ENCODE data around the gene MRGPRE.

The MRGPRE gene

DNA sequence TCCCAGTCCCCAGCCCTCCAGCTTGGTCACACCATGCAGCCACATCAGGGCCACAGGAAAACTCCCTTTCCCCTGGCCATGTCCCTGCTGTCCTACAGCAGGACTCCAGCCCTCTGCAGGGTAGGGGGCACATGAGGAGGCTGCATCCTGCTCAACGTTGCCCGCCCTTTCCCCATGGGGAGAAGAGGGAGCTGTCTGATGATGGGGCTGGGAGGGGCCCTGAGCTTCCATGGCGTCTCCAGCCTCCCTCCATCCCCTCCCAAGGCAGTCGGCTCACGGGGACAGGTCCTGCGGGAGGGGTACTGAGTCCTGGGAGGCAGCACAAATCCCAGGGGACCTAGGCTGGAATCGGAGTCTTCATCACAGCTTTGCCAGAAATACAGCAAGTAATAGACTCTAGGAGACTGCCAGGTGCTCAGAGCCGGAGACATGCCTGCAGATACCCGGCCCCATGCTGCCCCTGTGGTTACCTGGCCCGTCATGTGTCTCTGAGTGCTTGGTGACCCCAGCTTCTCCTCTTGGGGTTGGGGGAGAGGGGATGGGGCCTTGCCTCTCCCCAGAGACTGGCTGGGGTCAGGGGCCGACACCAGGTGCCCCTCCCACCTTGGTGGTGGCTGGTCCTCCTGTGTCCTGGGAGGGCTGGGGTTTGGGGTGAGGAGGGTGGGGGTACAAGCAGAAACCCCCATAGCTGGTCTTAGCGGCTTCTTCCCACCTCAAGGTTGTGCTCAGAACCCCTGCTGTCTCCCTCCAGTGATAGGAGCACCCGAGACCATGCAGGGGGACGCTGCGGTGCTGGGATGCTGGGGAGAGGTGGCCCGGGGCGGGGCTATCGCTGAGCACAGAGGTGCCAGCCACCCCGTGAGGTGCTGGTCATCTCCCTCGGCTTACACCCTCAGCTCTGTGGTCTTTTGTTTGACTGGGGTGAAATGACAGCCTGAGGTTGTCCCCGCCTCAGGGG, 2.3 kb downstream of the MRGPRE start:
- Histone ChIP-seq H3K4me3 (replicated peaks; ENCODE audit: insufficient read depth, low read length) (no peak overlapping the region), H3K27me3 (ENCODE audit: insufficient read depth, poor library complexity, severe bottlenecking) (no peaks in the 10 kb centered on the region), H3K27ac (replicated peaks) (no peak overlapping the region)
- DNase-seq (ENCODE audit: low read depth in 1 of 2, low spot score in 1 of 2), result no peak
- TF ChIP-seq, protein P1, sequence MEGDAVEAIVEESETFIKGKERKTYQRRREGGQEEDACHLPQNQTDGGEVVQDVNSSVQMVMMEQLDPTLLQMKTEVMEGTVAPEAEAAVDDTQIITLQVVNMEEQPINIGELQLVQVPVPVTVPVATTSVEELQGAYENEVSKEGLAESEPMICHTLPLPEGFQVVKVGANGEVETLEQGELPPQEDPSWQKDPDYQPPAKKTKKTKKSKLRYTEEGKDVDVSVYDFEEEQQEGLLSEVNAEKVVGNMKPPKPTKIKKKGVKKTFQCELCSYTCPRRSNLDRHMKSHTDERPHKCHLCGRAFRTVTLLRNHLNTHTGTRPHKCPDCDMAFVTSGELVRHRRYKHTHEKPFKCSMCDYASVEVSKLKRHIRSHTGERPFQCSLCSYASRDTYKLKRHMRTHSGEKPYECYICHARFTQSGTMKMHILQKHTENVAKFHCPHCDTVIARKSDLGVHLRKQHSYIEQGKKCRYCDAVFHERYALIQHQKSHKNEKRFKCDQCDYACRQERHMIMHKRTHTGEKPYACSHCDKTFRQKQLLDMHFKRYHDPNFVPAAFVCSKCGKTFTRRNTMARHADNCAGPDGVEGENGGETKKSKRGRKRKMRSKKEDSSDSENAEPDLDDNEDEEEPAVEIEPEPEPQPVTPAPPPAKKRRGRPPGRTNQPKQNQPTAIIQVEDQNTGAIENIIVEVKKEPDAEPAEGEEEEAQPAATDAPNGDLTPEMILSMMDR (IDR thresholded peaks at IDR 0.05; ENCODE audit: insufficient read depth, low read length), result no peak

DNA sequence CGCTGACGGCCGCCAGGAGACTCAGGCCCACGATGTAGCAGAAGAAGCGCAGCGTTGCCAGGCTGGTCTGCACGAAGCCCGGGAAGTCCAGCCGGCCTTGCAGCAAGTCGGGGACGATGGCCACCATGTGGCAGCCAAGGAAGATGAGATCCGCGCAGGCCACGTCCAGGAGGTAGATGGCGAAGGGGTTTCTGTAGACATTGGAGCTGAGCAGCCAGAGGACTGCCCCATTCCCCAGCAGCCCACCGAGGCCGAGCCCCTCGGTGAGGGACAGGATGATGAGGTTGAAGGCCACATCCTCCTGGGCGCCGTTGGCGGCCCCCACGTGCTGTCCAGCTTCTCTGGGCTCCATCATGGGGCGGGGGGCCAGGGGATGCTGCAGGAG, 3.8 kb downstream of the MRGPRE start:
- DNase-seq (ENCODE audit: low read depth in 1 of 2, low spot score in 1 of 2), result no peak
- Histone ChIP-seq H3K27ac (replicated peaks) (peak overlapping the region; percentile 42), H3K4me3 (replicated peaks; ENCODE audit: insufficient read depth, low read length) (peak overlapping the region; percentile 19; the same call in 1 of the 2 replicates), H3K27me3 (ENCODE audit: insufficient read depth, poor library complexity, severe bottlenecking) (peaks cover 5% of the 10 kb centered on the region)
- TF ChIP-seq GABPA (IDR thresholded peaks at IDR 0.05; ENCODE audit: low read depth), result no peak
- TF ChIP-seq, protein P2, sequence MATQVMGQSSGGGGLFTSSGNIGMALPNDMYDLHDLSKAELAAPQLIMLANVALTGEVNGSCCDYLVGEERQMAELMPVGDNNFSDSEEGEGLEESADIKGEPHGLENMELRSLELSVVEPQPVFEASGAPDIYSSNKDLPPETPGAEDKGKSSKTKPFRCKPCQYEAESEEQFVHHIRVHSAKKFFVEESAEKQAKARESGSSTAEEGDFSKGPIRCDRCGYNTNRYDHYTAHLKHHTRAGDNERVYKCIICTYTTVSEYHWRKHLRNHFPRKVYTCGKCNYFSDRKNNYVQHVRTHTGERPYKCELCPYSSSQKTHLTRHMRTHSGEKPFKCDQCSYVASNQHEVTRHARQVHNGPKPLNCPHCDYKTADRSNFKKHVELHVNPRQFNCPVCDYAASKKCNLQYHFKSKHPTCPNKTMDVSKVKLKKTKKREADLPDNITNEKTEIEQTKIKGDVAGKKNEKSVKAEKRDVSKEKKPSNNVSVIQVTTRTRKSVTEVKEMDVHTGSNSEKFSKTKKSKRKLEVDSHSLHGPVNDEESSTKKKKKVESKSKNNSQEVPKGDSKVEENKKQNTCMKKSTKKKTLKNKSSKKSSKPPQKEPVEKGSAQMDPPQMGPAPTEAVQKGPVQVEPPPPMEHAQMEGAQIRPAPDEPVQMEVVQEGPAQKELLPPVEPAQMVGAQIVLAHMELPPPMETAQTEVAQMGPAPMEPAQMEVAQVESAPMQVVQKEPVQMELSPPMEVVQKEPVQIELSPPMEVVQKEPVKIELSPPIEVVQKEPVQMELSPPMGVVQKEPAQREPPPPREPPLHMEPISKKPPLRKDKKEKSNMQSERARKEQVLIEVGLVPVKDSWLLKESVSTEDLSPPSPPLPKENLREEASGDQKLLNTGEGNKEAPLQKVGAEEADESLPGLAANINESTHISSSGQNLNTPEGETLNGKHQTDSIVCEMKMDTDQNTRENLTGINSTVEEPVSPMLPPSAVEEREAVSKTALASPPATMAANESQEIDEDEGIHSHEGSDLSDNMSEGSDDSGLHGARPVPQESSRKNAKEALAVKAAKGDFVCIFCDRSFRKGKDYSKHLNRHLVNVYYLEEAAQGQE (IDR thresholded peaks at IDR 0.05; ENCODE audit: insufficient replicate concordance, low read depth), result no peak
- TF ChIP-seq, protein P1 (IDR thresholded peaks at IDR 0.05; ENCODE audit: insufficient read depth, low read length), result no peak

DNA sequence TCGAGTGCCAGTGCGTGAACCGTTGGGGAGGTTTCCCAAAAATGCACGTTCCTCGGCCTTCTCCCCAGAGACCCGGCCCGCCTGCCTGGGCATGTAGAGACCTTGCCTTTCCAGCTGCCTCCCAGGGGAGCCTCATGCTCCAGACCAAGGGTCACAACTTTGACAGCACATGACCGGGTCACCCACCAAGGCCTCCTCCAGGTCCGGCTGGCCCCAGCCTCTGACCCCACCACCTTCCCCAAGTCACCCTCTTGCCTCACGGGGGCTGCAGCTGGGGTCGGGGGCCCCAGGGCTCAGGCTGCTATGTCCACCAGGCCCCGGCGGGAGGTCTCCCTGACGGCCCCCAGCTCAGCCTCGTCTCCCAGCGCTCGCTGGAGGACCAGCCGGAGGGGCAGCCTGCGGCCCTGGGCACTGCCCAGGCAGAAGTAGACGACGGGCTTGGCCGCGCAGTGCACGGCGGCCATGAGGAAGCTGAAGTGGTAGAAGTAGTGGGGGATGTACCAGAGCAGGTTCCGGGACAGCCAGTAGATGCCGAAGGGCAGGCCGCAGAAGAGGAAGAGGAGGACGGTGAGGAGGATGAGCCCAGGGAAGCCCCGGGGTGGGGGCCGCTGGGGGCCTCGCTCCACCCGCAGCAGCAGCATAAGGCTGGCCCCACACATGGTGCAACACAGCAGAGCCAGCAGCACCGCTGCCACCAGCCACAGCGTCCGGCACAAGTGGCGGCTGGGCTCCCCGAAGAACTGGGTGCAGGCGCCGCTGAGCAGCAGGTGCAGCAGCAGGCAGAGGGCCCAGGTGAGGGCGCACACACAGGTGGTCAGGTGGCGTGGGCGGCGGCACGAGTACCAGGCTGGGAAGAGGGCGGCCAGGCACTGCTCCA, 4.4 kb downstream of the MRGPRE start:
- H3K27ac ChIP-seq (replicated peaks), result peak overlapping the region; percentile 66
- TF ChIP-seq GABPA (IDR thresholded peaks at IDR 0.05; ENCODE audit: low read depth) (peak; percentile 54; the same call in 1 of the 2 replicates), POLR2AphosphoS5 (IDR thresholded peaks at IDR 0.05; ENCODE audit: low read depth) (peak; percentile 87), SPI1 (IDR thresholded peaks at IDR 0.05; ENCODE audit: borderline replicate concordance, low read depth) (peak; percentile 89)
- TF ChIP-seq, protein P2 (IDR thresholded peaks at IDR 0.05; ENCODE audit: insufficient replicate concordance, low read depth), result no peak
- TF ChIP-seq, protein P1 (IDR thresholded peaks at IDR 0.05; ENCODE audit: insufficient read depth, low read length), result no peak
- H3K4me3 ChIP-seq (replicated peaks; ENCODE audit: insufficient read depth, low read length), result peak overlapping the region; percentile 19
- H3K27me3 ChIP-seq (ENCODE audit: insufficient read depth, poor library complexity, severe bottlenecking), result peaks cover 5% of the 10 kb centered on the region
- peak; percentile 89 to 95 for DNase-seq (ENCODE audit: low read depth in 1 of 2, low spot score in 1 of 2)
